D341Med (cell line): Measurements from ENCODE around the gene UBXN6.

Experiments
- DNase-seq: peaks from one replicate; pipeline ENCODE4 v3.0.0; 2012; ENCODE audit warnings: low spot score

Gene UBXN6, protein sequence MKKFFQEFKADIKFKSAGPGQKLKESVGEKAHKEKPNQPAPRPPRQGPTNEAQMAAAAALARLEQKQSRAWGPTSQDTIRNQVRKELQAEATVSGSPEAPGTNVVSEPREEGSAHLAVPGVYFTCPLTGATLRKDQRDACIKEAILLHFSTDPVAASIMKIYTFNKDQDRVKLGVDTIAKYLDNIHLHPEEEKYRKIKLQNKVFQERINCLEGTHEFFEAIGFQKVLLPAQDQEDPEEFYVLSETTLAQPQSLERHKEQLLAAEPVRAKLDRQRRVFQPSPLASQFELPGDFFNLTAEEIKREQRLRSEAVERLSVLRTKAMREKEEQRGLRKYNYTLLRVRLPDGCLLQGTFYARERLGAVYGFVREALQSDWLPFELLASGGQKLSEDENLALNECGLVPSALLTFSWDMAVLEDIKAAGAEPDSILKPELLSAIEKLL

DNA sequence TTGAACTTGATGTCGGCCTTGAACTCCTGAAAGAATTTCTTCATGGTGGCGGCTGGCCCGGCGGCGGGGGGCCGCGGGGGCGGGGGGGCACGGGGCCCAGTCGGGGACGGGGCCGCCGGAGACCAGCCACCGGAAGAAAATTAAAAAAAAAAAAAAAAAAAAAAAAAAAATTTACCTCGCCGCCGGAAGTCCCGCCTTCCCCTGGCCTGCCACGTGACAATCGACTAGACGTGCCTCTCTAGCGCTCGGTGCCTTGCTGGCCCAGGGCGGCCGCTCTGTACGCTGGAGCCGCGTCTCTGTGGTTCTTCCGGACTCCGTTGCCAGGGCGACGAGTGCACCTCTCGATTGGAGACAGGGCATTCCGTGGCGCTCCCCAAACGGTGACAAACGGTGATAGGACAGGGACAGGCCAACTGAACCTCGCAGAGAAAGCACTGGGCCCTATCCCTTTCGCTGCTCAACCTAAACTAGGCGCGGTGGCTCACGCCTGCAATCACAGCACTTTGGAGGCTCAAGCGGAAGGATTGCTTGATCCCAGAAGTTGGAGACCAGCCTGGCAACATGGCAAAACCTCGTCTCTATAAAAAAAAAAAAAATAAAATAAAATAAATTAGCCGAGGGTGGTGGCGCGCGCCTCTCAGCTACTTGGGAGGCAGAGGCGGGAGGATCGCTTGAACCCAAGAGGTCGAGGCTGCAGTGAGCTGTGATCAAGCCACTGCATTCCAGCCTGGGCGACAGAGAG, at the start of gene UBXN6:
Gene UBXN6, minus strand, starts transcription at position 141 of the 742 bp plus-strand sequence. Its CDS starts 97 bp downstream, at position 44.
- peak; percentile 94 for DNase-seq

DNA sequence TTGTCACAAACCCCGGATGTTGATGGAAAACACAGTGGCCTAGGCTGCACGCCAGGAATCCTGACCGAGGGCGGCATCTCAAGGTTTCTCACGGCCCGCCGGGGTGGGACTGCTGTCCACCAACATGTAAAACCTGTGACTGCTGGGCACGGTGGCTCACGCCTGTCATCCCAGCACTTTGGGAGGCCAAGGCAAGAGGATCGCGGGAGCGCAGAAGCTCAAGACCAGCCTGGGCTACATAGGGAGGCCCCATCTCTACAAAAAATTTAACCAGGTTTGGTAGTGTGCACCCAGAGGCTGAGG, 49.5 kb upstream of the UBXN6 start:
- DNase-seq: no peak

DNA sequence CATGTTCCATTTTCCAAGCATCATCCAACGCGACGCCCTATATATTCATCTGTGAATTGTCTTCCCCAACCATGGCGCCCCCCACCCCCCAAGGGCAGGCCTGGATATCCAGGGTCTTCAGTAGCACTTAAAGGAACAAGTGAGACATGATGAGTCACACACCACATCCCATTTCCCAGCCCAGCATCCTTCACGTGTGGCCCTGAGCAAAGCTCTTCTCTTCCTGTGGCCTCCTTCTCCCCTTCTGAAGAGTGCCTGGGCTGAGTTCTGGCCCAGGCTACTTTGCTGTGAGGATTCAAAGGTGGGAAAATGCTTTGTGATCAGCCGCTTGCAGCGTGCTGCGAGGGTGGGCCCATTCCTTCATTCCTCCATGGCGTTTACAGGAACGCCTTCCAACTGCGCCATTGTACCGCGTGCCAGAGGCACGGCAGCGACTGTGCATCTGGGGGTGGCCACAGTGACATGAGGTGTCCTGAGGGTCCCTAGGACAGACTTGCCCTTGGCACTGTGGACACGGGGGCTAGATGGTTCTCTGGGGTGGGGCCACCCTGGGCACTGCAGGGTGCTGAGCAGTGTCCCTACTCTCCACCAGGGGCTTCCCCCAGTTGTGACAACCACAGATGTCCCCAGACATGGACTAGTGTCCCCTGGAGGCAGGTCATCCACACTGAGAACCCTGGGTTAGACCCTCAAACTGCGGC, 49.0 kb upstream of the UBXN6 start:
- DNase-seq: no peak

DNA sequence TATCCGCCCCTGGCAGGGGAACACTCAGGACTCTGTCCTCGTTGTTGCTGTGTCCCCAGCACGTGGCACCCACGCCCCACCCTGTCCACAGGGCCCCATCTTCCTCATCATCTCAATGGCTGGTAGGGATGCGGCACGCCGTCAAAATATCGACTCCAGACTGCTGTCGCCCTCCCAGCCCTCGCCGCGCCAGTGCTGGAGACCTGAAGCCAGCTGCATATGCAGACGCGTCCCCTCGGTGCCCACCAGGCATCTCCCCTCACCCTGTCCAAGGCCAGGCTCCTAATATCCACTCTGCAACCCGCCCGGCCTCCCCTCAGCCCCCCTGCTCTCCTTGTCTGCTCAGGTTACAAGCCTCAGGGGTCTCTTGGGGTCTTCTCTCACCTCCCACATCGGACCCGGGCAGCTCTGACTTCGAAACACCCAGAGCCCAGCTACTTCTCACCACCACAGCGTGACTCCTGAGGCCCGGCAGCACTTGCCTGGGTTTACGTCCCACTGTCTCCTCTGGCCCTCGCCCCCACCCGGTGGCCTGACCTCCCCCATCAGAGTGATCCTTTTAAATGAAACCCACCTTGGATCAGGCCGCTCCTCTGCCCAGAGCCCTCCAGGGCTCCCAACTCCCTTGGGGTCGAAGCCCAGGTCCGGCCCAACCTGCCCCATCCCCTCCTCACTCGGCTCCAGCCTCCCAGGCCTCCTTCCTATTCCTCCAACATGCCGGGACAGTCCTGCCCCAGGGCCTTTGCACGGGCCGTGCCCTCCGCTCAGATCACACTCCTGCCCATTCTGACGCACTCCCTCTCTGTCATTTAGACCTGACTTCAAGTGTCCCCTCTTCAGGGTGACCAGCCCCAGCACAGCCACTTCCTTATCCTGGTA, 48.2 kb upstream of the UBXN6 start:
- DNase-seq: no peak

DNA sequence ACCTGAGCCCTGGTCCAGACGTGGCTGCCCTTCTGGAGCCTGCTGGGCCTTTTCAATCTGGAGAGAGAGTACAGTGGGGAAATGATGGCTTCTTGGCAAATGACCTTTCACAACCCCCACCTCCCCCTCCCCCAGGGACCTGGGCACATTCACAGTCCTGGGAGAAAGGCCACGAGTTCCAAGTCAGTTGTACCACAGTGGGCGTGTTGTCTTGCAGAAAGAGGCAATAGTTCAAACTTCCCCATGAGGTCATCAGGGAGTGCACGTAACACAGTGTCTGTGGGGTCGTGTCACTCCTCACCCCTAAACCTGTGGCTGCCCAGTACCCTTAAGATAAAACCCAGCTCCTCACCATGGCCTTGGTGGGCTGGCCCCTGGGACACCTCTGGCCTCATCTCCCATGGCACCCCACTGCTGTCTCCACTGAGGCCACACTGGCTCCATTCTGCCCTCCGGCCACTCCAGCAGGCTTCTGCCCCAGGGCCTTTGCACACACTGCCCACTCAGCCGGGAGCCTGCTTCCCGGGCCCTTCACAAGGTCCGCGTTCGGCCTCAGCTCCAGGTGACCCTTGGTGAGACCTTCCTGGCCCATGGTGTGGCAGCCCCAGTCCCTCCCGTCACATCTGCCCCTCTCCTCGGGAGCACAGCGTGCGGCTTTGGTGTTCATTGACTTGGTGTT, 47.4 kb upstream of the UBXN6 start:
- DNase-seq: no peak

DNA sequence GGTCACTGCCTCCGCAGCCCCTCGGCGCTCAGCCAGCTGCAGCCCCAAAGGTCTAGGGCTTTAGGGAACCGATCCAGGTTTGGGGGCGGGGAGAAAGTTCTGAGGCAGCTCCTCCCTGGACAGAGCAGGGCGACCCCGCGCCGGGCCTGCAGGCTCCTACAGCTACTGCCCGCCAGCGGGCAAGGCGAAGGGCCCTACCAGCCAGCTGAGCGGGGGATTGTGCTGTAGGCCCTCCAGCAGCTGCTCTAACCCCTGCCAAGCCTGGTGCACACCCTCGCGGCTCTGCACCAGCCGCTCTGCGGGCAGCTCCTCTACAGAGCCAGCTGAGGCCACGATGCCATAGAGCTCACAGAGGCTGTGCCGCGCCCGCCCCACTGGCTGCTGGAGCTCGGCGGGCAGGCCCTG, 46.7 kb upstream of the UBXN6 start:
- DNase-seq: no peak

DNA sequence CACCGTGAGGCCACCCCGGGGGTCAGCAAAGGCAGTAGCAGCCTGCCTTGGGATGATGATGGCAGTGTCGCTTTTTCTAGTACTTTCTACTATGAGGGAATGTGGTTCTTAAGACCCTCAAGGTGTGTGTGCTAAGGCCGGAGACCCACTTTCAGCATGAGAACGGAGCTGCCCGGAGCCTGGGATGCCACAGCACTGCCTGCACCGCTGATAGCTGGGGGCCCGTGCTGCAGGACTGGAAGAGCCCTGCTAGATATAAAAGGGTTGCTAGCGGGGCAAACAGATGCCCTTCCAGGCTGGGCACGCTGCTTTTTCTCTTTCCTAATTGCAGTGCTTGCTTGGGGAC, 46.2 kb upstream of the UBXN6 start:
- DNase-seq: no peak

DNA sequence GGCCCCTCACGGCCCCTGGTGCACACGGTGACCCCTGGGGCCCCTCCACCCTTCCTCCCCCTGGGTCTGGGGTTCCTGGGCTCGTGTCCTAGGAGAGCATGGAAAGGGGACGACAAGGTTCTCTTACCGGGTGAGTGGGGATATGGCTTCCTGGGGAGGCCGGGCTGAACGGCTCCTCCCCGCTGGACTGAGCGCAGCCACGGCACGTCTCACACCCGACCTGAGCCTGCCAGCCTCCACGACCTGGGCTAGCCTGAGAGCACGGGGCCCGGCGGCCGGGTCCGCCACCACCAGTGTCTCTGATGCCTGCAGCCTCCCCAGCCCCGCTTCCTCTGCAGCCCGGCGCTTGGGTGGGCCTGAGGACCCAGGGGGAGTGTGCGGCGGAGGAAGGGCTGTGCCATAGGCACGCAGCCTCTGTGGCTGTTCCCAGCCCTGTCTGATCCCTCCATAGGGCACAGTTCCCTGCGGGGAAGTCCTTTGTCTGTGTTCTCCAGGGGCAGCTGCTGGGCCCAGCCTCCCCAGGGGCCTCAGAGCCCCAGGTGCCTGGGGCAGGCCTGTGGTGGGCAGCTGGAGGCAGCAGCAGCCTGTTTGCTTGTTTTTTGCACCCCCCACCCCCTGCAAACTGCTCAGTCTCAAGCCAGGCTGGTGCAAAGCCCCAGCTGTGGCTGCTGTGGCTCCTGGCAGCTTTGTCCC, 45.7 kb upstream of the UBXN6 start:
- peak; percentile 82 for DNase-seq

DNA sequence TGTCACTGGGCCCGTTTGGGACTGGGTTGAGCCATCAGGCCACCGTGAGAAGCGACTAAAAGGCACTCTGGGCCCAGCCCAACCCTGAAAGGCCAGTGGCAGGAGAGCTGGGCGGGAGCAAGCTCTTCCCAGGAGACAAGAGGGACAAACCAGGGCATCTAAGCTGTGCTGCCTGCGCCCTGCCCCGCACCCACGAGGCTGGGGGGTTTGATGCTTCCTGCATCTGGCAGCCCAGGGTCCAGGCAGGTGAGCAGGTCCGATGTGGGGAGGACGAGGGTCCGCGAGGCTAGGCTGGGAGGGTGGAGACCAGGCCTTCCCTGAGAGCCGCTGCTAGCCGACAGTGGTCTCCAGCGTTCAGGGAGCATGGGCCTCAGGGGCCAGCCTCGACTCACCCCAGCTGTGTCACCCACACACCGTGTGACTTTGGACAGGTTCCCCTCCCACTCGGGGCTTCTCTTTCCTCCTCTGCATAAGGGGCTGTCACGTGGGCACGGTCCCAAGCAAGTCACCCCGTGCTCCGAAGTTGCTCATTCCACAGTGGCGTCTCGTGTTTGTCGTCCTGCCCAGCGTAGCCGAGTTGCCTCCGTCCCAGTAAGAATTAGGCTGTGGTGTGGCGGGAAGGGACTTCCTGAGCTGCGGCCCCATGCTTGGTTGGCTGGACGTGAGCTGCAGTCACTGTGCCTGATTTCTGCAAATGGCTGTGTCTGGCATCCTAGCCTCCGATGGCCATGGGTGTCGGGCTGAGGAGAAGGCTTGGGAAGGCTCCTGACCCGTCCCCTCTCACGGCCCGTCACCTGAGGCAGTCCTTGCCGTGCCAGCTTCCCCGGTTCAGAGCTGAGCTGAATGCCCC, 44.9 kb upstream of the UBXN6 start:
- no peak for DNase-seq

DNA sequence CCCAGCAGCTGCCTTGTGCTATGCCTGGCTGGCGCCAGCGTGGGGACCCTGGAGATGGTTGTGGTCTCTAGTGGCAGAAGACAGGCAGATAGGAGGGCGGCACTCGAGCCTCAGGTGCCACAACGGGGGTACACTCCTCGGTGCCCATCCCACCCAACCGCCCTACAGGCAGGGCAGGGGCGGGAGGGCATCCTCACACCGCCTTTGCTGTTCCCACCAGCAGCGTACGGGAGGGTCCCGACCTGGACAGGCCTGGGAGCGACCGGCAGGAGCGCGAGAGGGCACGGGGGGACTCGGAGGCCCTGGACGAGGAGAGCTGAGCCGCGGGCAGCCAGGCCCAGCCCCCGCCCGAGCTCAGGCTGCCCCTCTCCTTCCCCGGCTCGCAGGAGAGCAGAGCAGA, 44.1 kb upstream of the UBXN6 start:
- DNase-seq: no peak

DNA sequence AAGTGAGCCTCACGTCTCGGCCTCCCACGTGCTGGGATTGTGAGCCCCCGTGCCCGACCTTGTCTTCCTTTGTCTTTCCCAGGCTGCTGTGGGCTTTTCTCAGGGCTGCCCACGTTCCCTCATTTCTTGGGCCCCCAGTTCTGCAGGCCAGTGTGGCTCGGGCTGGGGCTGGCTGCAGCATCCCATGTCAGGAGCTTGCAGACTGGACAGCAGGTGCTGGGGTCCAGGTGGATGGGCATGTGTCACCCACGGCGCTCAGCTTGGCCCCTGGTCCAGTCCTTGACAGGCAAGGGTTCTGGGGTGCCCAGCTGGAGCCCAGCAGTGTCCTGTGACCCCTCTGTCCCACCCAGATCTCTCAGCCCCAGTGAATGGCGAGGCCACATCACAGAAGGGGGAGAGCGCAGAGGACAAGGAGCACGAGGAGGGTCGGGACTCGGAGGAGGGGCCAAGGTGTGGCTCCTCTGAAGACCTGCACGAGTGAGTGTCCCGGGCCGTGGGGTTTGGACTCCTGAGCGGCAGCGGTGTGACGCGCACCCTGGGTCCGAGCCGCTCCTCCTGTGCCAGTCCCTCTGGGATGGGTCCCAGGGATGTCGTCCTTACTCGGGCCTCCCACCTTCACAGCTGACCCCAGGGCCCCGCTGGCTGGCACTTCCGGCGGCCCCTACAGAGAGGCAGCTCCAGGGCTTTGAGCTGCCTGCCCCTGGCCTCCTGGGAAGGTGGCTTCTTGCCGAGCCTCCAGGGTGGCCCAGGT, 43.4 kb upstream of the UBXN6 start:
- no peak for DNase-seq

DNA sequence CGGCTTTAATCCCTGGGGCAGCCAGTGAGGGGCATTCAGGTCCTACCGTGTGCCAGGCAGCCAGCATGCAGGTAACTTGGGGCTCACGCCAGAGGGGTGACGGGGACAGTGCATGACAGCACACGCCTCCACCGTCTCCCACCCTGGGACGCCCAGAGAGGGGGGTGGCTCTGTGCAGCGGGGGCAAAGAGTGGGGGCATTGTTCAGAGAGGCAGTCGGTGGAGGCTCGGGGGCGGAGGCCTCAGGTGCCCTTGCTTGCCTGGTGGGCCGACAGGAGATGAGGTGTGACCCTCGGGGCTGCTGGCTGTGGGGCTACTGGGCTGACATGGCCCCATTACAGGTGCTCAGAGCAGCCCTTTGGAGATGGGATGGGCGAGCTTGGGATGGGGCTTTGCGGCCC, 42.3 kb upstream of the UBXN6 start:
- no peak for DNase-seq

DNA sequence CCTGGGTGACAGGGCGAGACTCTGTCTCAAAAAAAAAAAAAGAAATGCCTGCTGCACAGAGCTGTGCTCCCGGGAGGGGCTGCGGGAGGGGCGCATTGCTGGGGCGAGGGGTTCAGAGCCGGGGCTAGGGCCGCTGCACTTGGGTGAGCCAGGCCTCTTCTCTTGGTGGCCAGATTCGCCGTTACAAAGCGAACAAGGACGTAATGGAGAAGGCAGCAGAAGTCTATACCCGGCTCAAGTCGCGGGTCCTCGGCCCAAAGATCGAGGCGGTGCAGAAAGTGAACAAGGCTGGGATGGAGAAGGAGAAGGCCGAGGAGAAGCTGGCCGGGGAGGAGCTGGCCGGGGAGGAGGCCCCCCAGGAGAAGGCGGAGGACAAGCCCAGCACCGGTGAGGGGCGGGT, 41.7 kb upstream of the UBXN6 start:
- no peak for DNase-seq

DNA sequence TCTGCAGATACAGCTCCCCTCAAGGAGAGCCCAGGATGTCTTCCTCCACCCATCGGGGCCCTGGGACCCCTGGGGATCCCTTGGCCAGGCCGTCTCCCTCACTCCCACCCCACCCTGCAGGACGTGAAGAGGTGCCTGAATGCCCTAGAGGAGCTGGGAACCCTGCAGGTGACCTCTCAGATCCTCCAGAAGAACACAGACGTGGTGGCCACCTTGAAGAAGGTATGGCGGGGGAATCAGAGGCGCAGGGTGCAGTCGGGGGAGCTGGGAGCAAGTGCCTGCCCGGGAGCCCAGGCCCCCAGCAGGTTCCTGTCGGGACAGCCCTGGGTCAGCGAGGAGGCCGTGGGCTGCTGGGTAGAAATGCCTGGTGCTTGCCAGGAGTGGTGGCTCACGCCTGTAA, 41.1 kb upstream of the UBXN6 start:
- no peak for DNase-seq

DNA sequence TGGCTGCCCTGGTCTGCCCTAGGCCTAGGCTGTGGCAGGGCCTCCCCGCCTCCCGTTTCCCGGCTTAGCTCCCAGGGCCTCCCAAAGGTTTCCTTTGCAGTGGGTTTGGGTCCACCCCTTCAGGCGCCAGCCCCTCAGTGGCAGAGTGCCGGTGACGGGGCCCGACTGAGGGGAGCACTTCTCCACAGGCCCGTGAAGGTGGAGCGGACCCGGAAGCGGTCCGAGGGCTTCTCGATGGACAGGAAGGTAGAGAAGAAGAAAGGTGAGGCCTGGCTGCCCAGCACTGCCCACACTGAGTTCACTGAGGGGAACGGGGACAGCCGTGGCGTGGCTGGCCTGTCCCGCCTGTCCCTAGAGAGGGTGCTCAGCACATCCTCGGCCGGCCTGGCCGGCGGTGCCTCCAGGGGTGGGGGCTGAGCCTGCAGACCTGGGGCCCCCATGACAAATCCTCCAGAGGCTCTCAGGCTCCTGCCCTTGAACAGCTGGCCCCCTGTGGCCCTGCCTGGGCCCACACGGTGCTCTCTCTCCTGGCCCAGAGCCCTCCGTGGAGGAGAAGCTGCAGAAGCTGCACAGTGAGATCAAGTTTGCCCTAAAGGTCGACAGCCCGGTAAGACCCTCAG, 40.3 kb upstream of the UBXN6 start:
- no peak for DNase-seq

DNA sequence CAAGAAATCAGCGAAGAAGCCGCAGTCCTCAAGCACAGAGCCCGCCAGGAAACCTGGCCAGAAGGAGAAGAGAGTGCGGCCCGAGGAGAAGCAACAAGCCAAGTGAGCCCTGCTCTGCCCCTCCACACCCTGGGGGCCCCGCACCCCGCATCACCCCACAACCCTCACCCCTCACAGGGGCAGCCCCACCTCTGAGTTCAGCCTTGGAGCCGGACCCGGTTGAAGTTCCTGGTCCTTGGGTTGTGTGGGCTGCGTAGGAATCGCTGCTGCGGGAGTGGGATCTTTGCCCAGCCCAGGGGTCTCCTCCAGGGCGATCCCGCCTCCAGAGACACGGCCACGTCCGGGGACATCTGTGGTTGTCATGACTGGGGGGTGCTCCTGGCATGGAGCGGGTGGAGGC, 38.7 kb upstream of the UBXN6 start:
- no peak for DNase-seq

DNA sequence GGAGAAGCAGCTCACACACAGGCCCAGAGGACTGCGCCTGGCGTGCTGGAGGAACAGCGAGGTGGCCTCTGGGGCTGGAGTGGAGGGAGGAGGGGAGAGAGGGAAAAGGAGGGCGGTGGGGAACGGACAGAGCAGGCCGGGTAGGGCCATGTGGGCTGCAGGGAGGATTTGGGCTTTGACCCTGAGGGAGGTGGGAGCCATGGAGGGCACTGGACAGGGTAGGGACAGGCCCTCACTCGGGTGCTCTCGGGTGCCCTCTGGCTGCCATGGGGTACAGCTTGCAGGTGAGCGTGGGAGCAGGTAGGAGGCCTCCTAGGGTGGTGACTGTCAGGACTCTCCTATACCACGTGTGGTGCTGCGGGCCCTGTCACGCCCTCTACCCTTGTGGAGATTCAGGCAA, 37.9 kb upstream of the UBXN6 start:
- no peak for DNase-seq

DNA sequence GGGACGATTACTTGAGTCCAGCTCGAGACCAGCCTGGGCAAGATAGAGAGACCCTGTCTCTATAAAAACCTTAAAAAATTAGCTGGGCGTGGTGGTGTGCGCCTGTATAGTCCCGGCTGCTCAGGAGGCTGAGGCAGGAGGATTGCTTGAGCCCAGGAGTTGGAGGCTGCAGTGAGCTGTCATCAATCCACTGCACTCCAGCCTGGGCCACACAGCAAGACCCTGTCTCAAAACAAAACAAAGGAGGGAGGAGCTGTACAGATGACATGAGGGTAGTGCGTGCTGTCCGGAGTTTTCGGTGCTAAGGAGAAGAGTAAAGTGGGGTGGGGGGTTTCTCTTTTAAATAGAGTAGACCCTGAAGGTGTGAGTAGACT, 37.1 kb upstream of the UBXN6 start:
- no peak for DNase-seq
